A673 (cell line): ENCODE results near the gene NBEAL1. TPM values are rescaled to one million over a fixed set of nuclear protein-coding genes. Genes with fewer than 3 reads are reported as not detected.

Source experiments
- BruUV-seq: library from RNA; stranded (reverse); fragments of 400-500 nt; replicated peaks from 2 replicates; lab custom pipeline; 2021; lab: Mats Ljungman, UMichigan
- CTCF ChIA-PET: fragments of 300-600 bp; sonication (Branson Sonifier 250); formaldehyde crosslinking; loops from one replicate; lab custom pipeline; 2022; ENCODE audit warnings: antibody characterized with exemption; lab: Charles Lee
- POLR2A ChIA-PET: fragments of 300-600 bp; sonication (Branson Sonifier 250); formaldehyde crosslinking; loops from one replicate; lab custom pipeline; 2022; ENCODE audit warnings: antibody characterized with exemption; ENCODE audit not compliant: low non-redundant PET; lab: Charles Lee
- DNase-seq: peaks from one replicate; pipeline ENCODE4 v3.0.0-alpha.2; 2015; ENCODE audit warnings: low spot score
- H3K27ac ChIP-seq: fragments of 200-600 bp; sonication (generic); 2 replicates; pipeline ENCODE4 v1.5.1; 2016; ENCODE audit warnings: mixed run types, low read depth, mild to moderate bottlenecking, mixed read lengths, antibody characterized with exemption, low read length; ENCODE audit not compliant: poor library complexity, severe bottlenecking
- H3K27me3 ChIP-seq: fragments of 200-600 bp; sonication (generic); replicated peaks from 2 replicates; pipeline ENCODE4 v1.6.1; 2017; ENCODE audit warnings: mixed run types, low read depth, mild to moderate bottlenecking, mixed read lengths, antibody characterized with exemption, low read length; ENCODE audit not compliant: insufficient read depth, poor library complexity
- H3K36me3 ChIP-seq: fragments of 200-600 bp; sonication (generic); 2 replicates; pipeline ENCODE4 v1.6.1; 2016; ENCODE audit warnings: mixed run types, mild to moderate bottlenecking, mixed read lengths, antibody characterized with exemption, low read length; ENCODE audit not compliant: insufficient read depth, poor library complexity, severe bottlenecking
- H3K4me1 ChIP-seq: fragments of 200-600 bp; sonication (generic); 2 replicates; pipeline ENCODE4 v1.6.1; 2017; ENCODE audit warnings: mixed run types, mild to moderate bottlenecking, mixed read lengths, antibody characterized with exemption, low read length; ENCODE audit not compliant: insufficient read depth, poor library complexity, severe bottlenecking
- H3K4me3 ChIP-seq: fragments of 200-600 bp; sonication (generic); 2 replicates; pipeline ENCODE4 v1.5.1; 2016; ENCODE audit warnings: low read depth, mixed run types, mild to moderate bottlenecking, mixed read lengths, low read length; ENCODE audit not compliant: poor library complexity, severe bottlenecking
- H3K9me3 ChIP-seq: fragments of 200-600 bp; sonication (generic); 2 replicates; pipeline ENCODE4 v1.6.1; 2016; ENCODE audit warnings: mixed run types, low read depth, mild to moderate bottlenecking, mixed read lengths, antibody characterized with exemption, low read length; ENCODE audit not compliant: poor library complexity, severe bottlenecking
- CTCF ChIP-seq: fragments of 300-800, 200-600 bp; sonication (generic); conservative IDR thresholded peaks from 2 replicates; pipeline ENCODE4 v1.5.1; 2017; ENCODE audit warnings: low read depth, mild to moderate bottlenecking, antibody characterized with exemption, low read length, moderate library complexity, mixed read lengths
- EZH2 ChIP-seq: fragments of 200-600 bp; sonication (generic); IDR thresholded peaks from 2 replicates; pipeline ENCODE4 v1.6.1; 2017; ENCODE audit warnings: borderline replicate concordance, low read depth, mild to moderate bottlenecking, mixed read lengths, antibody characterized with exemption, low read length; ENCODE audit not compliant: poor library complexity, severe bottlenecking
- intact Hi-C: fragments of 100-400 bp; cut with micrococcal nuclease; formaldehyde crosslinking; loops from one replicate; pipeline ENCODE4 v1.10.0; 2022; ENCODE audit not compliant: unreplicated experiment
- total RNA-seq: library from RNA; stranded (reverse); gene quantifications from 2 replicates; pipeline ENCODE4 v1.2.3, GENCODE V29; 2021

Gene NBEAL1
- total RNA-seq, 1 experiment from 2014 or later, result 15.8 TPM

DNA sequence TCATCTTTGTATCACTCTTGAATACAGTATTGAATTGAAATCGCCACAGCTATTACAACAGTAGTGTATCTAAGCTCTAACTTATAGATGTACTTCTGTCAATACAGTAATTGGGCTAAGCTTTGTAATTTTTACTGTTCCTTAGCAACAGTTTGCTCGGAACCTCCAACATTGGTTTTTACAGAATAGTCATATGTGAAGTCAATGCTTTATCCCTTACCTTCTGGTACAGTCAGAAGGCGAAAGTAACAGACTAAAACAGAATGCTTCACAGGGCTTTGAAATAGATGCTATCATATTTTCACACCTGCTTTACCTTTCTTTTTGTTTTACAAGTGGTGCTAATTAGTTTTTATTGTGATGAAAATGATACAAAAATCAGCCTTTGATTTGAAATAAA, 177.3 kb downstream of the NBEAL1 start:
- no peaks in the 10 kb centered on the region for H3K9me3 ChIP-seq
- no peak overlapping the region for H3K4me3 ChIP-seq
- no peak overlapping the region for H3K27ac ChIP-seq
- no peaks in the 10 kb centered on the region for H3K27me3 ChIP-seq
- DNase-seq, result no peak
- TF ChIP-seq CTCF (no peak), EZH2 (no peak)
- no peaks in the 10 kb centered on the region for H3K36me3 ChIP-seq
- intact Hi-C loops, result no loop called here
- H3K4me1 ChIP-seq, result no peaks in the 10 kb centered on the region
- ChIA-PET CTCF (no interaction called here), POLR2A (no interaction called here)
- no TSS peak for BruUV-seq

DNA sequence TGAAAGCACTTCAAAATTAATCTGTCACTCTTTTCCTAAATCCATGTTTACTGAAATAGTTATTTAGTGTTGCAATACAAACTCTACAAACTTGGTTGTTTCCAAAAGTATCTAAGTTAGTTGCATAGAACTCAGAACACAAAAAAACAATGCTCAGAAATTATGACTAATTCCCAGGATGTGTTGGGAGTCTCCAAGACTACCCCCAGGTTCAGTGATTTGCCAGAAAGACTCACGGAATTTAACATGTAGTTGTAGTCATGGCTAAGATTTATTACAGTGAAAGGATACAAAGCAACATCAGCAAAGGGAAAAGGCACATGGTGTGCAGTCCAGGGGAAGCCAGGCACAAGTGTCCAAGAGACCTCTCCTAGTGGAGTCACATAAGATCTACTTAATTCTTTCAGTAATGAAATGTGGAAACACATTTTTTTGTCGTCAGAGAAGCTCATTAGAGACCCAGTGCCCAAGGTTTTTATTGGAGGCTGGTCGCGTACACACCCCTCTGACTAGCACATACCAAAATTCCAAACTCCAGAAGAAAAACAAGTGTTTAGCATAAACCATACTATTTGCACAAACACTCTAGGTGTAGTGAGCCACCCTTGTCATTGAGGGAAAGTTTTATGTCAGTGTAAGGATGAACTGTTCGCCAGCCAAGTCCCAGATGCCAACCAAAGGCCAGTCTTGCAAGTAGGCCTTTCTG, 180.8 kb downstream of the NBEAL1 start:
- Histone ChIP-seq H3K27ac (no peak overlapping the region), H3K36me3 (no peaks in the 10 kb centered on the region), H3K4me1 (no peaks in the 10 kb centered on the region), H3K9me3 (no peaks in the 10 kb centered on the region), H3K4me3 (no peak overlapping the region), H3K27me3 (no peaks in the 10 kb centered on the region)
- ChIA-PET POLR2A (no interaction called here), CTCF (no interaction called here)
- DNase-seq, result no peak
- TF ChIP-seq CTCF (no peak), EZH2 (no peak)
- BruUV-seq, result no TSS peak
- intact Hi-C loops, result no loop called here

- no peaks in the 10 kb centered on the region for H3K27me3 ChIP-seq
- BruUV-seq, result no TSS peak
- POLR2A ChIA-PET, result no interaction called here
- H3K4me1 ChIP-seq, result no peaks in the 10 kb centered on the region
- no peak for TF ChIP-seq CTCF
- TF ChIP-seq EZH2, result no peak
- no peaks in the 10 kb centered on the region for H3K9me3 ChIP-seq
- no peaks in the 10 kb centered on the region for H3K36me3 ChIP-seq
- intact Hi-C loops, result no loop called here
- DNase-seq, result no peak
- H3K27ac ChIP-seq, result no peak overlapping the region
- CTCF ChIA-PET, result no interaction called here
- no peak overlapping the region for H3K4me3 ChIP-seq
Measured at GRCh38 chr2:203200866-203201265, 186.2 kb downstream of the NBEAL1 start.
